GM12892 (cell line): ENCODE measurements around the gene GGTLC2.

ENCODE experiments used
- POLR2A ChIP-seq: IDR thresholded peaks from 2 replicates; pipeline ENCODE4 v1.6.1; 2011; ENCODE audit warnings: low read depth, low read length, control low read depth
- TAF1 ChIP-seq: IDR thresholded peaks from 2 replicates; pipeline ENCODE4 v1.6.1; 2011; ENCODE audit warnings: low read depth, mild to moderate bottlenecking, control low read depth, low read length, borderline replicate concordance

- TF ChIP-seq POLR2A (no peak), TAF1 (no peak)
These were observed 45.4 kb downstream of the GGTLC2 start for GRCh38 chr22:22689621-22690345.
